CD14-positive monocyte (primary cell): ENCODE measurements around the gene GOSR1. TPM values are rescaled to one million over a fixed set of nuclear protein-coding genes. Genes with fewer than 3 reads are reported as not detected.
A peak's percentile ranks its signal among the peaks of the same experiment; 100 is the strongest.

Source experiments
- DNase-seq, 3 donors: peaks; one replicate each; pipeline ENCODE4 v3.0.0-alpha.2; 2011 to 2022
- H2AFZ ChIP-seq: 2 replicates; pipeline ENCODE4 v1.6.0; 2012; ENCODE audit warnings: mild to moderate bottlenecking, low read depth, low read length, inconsistent platforms; ENCODE audit not compliant: insufficient read depth, poor library complexity, severe bottlenecking
- H3K27ac ChIP-seq, 2 donors: 1 replicate in 1 of 2; 2 replicates in 1 of 2; pipeline ENCODE4 v1.5.1; 2012 to 2013; ENCODE audit warnings: low read length in 2 of 2, control low read depth in 1 of 2, inconsistent platforms in 1 of 2, low read depth in 1 of 2, mild to moderate bottlenecking in 1 of 2
- H3K27me3 ChIP-seq, 2 donors: one replicate each; pipeline versions ENCODE4 v1.6.0 to v1.6.1; 2011 to 2013; ENCODE audit warnings: low read length in 2 of 2; ENCODE audit not compliant: control insufficient read depth in 2 of 2, insufficient read depth in 2 of 2
- H3K36me3 ChIP-seq, 2 donors: replicated peaks in 1 of 2; 1 replicate in 1 of 2; 2 replicates in 1 of 2; pipeline versions ENCODE4 v1.5.1 to v1.6.1; 2012 to 2013; ENCODE audit warnings: low read length in 2 of 2, control low read depth in 1 of 2, inconsistent platforms in 1 of 2, mild to moderate bottlenecking in 1 of 2; ENCODE audit not compliant: insufficient read depth in 2 of 2, control insufficient read depth in 1 of 2
- H3K4me1 ChIP-seq, 2 donors: 1 replicate in 1 of 2; 2 replicates in 1 of 2; pipeline versions ENCODE4 v1.5.1 to v1.6.1; 2012 to 2013; ENCODE audit warnings: low read length in 2 of 2, control low read depth in 1 of 2, inconsistent platforms in 1 of 2, mild to moderate bottlenecking in 1 of 2, moderate library complexity in 1 of 2; ENCODE audit not compliant: insufficient read depth in 2 of 2, control insufficient read depth in 1 of 2
- H3K4me2 ChIP-seq: replicated peaks from 2 replicates; pipeline ENCODE3; 2012; ENCODE audit warnings: low read length, moderate library complexity, mild to moderate bottlenecking; ENCODE audit not compliant: poor library complexity, severe bottlenecking; ENCODE audit errors: extremely low read depth
- H3K4me3 ChIP-seq, 3 experiments: fragments of 200-600 bp in 1 of 3; sonication (generic) in 1 of 3; replicated peaks in 1 of 3; 1 replicate in 2 of 3; 2 replicates in 1 of 3; pipeline ENCODE4 v1.5.1; 2011 to 2013; ENCODE audit warnings: low read length in 3 of 3, mild to moderate bottlenecking in 3 of 3, control low read depth in 2 of 3, low read depth in 2 of 3, inconsistent platforms in 1 of 3, moderate library complexity in 1 of 3
- H3K79me2 ChIP-seq: 2 replicates; pipeline ENCODE4 v1.6.0; 2012; ENCODE audit warnings: mild to moderate bottlenecking, control low read depth, inconsistent platforms, low read length, moderate library complexity; ENCODE audit not compliant: insufficient read depth
- H3K9ac ChIP-seq: 2 replicates; pipeline ENCODE4 v1.6.0; 2017; ENCODE audit warnings: low read length, mild to moderate bottlenecking; ENCODE audit not compliant: insufficient read depth, poor library complexity, severe bottlenecking
- H3K9me3 ChIP-seq, 2 donors: replicated peaks in 1 of 2; 1 replicate in 1 of 2; 2 replicates in 1 of 2; pipeline versions ENCODE4 v1.5.1 to v1.6.1; 2012 to 2013; ENCODE audit warnings: low read length in 2 of 2, control low read depth in 1 of 2; ENCODE audit not compliant: control insufficient read depth in 1 of 2, insufficient read depth in 1 of 2
- H4K20me1 ChIP-seq: 2 replicates; pipeline ENCODE4 v1.6.0; 2012; ENCODE audit warnings: mild to moderate bottlenecking, low read length, control low read depth, moderate library complexity; ENCODE audit not compliant: insufficient read depth
- H3K27ac Mint-ChIP-seq, 7 donors: one replicate each; pipeline ENCODE4 v1.8.0; 2020; ENCODE audit warnings: mild to moderate bottlenecking in 7 of 7, mixed read lengths in 7 of 7, moderate library complexity in 6 of 7, inconsistent platforms in 2 of 7
- H3K27me3 Mint-ChIP-seq, 3 donors: one replicate each; pipeline ENCODE4 v1.8.0; 2021 to 2022; ENCODE audit warnings: low read depth in 3 of 3, mild to moderate bottlenecking in 3 of 3, mixed read lengths in 3 of 3, moderate library complexity in 3 of 3, inconsistent platforms in 1 of 3
- H3K36me3 Mint-ChIP-seq, 2 donors: one replicate each; pipeline ENCODE4 v1.8.0; 2020; ENCODE audit warnings: mixed read lengths in 2 of 2, inconsistent platforms in 1 of 2, mild to moderate bottlenecking in 1 of 2
- H3K4me1 Mint-ChIP-seq: one replicate; pipeline ENCODE4 v1.8.0; 2020; ENCODE audit warnings: mild to moderate bottlenecking, mixed read lengths
- H3K4me3 Mint-ChIP-seq, 2 donors: one replicate each; pipeline ENCODE4 v1.8.0; 2020; ENCODE audit warnings: mild to moderate bottlenecking in 2 of 2, mixed read lengths in 2 of 2, moderate library complexity in 1 of 2
- H3K9me3 Mint-ChIP-seq, 7 donors: one replicate each; pipeline ENCODE4 v1.8.0; 2020 to 2022; ENCODE audit warnings: mixed read lengths in 7 of 7, mild to moderate bottlenecking in 6 of 7, moderate library complexity in 6 of 7, inconsistent platforms in 2 of 7
- CTCF ChIP-seq: fragments of 200-600 bp; IDR thresholded peaks from one replicate; pipeline ENCODE4 v1.8.0; 2022; ENCODE audit warnings: antibody characterized with exemption, mild to moderate bottlenecking
- WGBS: methylation state at CpG from one replicate; pipeline ENCODE4 v1.1.5; 2013; ENCODE audit warnings: missing lambda C conversion rate; ENCODE audit not compliant: insufficient coverage; 5-methylcytosine and 5-hydroxymethylcytosine counted together
- intact Hi-C, 2 donors: fragments of 100-400 bp; cut with micrococcal nuclease; formaldehyde crosslinking; loops; one replicate each; pipeline versions ENCODE4 v1.15.0 to v1.15.1; 2023
- polyA plus RNA-seq, 3 donors: library from polyadenylated mRNA; depleted of rRNA in 1 of 3; unstranded in 2 of 3; stranded (reverse) in 1 of 3; fragments of 300-500 nt in 2 of 3; fragments of >200 nt in 1 of 3; fragmentation: Illumina TruSeq in 2 of 3; gene quantifications; 1 replicate in 2 of 3; 2 replicates in 1 of 3; pipeline ENCODE4 v1.2.3, GENCODE V29; 2012 to 2021

GOSR1 gene
- polyA plus RNA-seq, 3 donors, result 12.6 to 35.7 (median 20.9) TPM

- Histone ChIP-seq H3K36me3 (peaks cover 62 to 86% of the 10 kb centered on the region in 2 donors), H3K27me3 (no peaks in the 10 kb centered on the region), H3K9me3 (peaks cover 17 to 20% of the 10 kb centered on the region in 2 donors), H4K20me1 (no peaks in the 10 kb centered on the region), H3K27ac (no peak overlapping the region), H2AFZ (no peak overlapping the region), H3K9ac (no peak overlapping the region), H3K4me3 (no peak overlapping the region), H3K4me2 (no peak overlapping the region), H3K4me1 (no peaks in the 10 kb centered on the region), H3K79me2 (no peaks in the 10 kb centered on the region)
- Mint-ChIP-seq H3K27ac (no peak overlapping the region), H3K4me1 (no peaks in the 10 kb centered on the region), H3K36me3 (peaks cover 80 to 85% of the 10 kb centered on the region in 2 donors), H3K27me3 (peaks cover 0 to 2% (median 0%) of the 10 kb centered on the region in 3 donors), H3K9me3 (peaks cover 14 to 23% (median 18%) of the 10 kb centered on the region in 7 donors), H3K4me3 (no peak overlapping the region)
- TF ChIP-seq CTCF, result no peak
- 94% methylated on average over 3 of the region's 4 CpGs for WGBS
- intact Hi-C loops, result no loop called here
- DNase-seq, result no peak
Observed at GRCh38 chr17:30449480-30449879, 27.7 kb upstream of the GOSR1 start.

- peak overlapping the region in 1 of 7 donors; percentile 84 for H3K27ac Mint-ChIP-seq
- H3K4me3 Mint-ChIP-seq, result no peak overlapping the region
- no peak for DNase-seq
- H3K9me3 Mint-ChIP-seq, result peaks cover 18 to 27% (median 20%) of the 10 kb centered on the region in 7 donors
- intact Hi-C loops, result no loop called here
- Histone ChIP-seq H3K36me3 (peaks cover 66 to 85% of the 10 kb centered on the region in 2 donors), H3K27ac (no peak overlapping the region), H3K4me3 (no peak overlapping the region), H2AFZ (no peak overlapping the region), H3K9ac (no peak overlapping the region), H3K4me1 (no peaks in the 10 kb centered on the region), H3K79me2 (no peaks in the 10 kb centered on the region), H4K20me1 (no peaks in the 10 kb centered on the region), H3K9me3 (peaks cover 21 to 24% of the 10 kb centered on the region in 2 donors), H3K27me3 (no peaks in the 10 kb centered on the region), H3K4me2 (no peak overlapping the region)
- peaks cover 83 to 86% of the 10 kb centered on the region in 2 donors for H3K36me3 Mint-ChIP-seq
- H3K27me3 Mint-ChIP-seq, result peaks cover 0 to 2% (median 0%) of the 10 kb centered on the region in 3 donors
- TF ChIP-seq CTCF, result no peak
- H3K4me1 Mint-ChIP-seq, result no peaks in the 10 kb centered on the region
- WGBS, result 95% methylated on average over 4 of the region's 12 CpGs
Observed at GRCh38 chr17:30450125-30451027, 26.8 kb upstream of the GOSR1 start.
